HG03196 (cell line): ENCODE data around the gene RNF225.
"Not testable (repeated sequence)": the region's sequence is repeated elsewhere in the genome, so short reads cannot be mapped to it uniquely, and the experiment has no call there.

Experiments used
- ATAC-seq: cut with Tn5 transposase; IDR thresholded peaks from one replicate; pipeline ENCODE4 v1.9.1; 2021; ENCODE audit not compliant: unreplicated experiment

The RNF225 gene

GRCh38 chr19:58395220-58395978 is at the start of gene RNF225:
TSS of gene RNF225 (plus strand) at chr19:58395656. CDS start at chr19:58396090, 434 bp downstream.
- ATAC-seq: no peak

GRCh38 chr19:58346961-58347929 is 48.2 kb upstream of the RNF225 start:
- peak; percentile 68 for ATAC-seq

GRCh38 chr19:58348080-58348479 is 47.4 kb upstream of the RNF225 start:
- ATAC-seq: not testable (repeated sequence)

DNA sequence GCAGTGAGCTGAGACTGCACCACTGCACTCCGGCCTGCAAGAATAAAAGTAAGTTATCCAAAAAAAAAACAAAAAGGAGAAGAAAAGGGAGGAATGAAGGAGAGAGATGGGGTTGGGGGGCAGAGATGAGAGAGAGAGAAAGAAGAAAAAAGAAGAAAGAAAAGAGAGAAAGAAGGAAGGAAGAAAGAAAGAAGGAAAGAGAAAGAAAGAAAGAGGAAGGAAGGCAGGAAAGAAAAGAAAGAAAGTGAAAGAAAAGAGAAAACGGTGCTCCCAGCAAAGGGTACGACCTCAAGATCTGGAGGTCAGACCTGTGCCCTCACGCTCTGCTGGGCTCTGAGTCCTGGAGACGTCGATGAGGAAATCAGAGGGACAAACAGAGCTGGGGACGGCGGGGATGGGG is 45.9 kb upstream of the RNF225 start:
- ATAC-seq: no peak

- ATAC-seq: no peak
Measured at GRCh38 chr19:58350001-58350861, 45.2 kb upstream of the RNF225 start.

- no peak for ATAC-seq
Measured at GRCh38 chr19:58350871-58351557, 44.4 kb upstream of the RNF225 start.

GRCh38 chr19:58351558-58351878 is 43.9 kb upstream of the RNF225 start:
- ATAC-seq: no peak

DNA sequence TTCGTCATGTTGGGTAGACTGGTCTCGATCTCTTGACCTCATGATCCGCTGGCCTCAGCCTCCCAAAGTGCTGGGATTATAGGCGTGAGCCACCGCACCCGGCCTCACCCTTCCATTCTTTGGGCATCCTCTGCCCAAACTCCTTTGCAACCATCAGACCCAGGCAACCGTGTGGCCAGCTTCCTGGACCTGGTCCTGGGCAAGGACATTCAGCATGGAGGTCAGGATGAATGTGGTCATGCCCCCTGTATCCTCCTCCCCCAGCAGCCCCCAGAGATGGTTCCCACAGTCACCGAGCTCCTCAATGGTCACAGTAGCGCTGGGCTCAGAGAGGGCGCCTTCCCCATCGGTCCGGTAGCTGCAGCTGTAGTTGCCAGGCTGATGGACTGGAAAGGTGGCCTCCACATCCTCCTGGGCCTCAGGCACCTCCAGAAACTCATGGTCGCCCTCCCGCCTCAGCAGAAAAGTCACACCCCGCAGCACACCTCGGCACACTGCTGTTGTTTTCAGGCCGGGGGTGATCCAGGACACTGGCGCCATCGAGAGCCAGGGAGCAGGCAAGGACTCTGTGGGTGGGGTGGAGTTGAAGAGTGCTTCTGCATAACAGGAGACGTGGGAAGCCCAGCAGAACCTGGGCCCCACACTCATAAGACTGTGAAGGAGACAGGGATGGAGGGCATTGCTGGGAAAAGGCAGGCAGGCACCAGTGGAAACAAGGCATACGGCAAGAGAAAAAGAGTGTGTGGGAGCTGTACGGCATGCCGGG is 43.3 kb upstream of the RNF225 start:
- ATAC-seq: no peak

GRCh38 chr19:58352760-58353671 is 42.4 kb upstream of the RNF225 start, which contains the start of gene A1BG:
TSS of gene A1BG (minus strand) at chr19:58353492. CDS start at chr19:58353437, 55 bp downstream.
- no peak for ATAC-seq

GRCh38 chr19:58353717-58354477 is 41.6 kb upstream of the RNF225 start:
- no peak for ATAC-seq

DNA sequence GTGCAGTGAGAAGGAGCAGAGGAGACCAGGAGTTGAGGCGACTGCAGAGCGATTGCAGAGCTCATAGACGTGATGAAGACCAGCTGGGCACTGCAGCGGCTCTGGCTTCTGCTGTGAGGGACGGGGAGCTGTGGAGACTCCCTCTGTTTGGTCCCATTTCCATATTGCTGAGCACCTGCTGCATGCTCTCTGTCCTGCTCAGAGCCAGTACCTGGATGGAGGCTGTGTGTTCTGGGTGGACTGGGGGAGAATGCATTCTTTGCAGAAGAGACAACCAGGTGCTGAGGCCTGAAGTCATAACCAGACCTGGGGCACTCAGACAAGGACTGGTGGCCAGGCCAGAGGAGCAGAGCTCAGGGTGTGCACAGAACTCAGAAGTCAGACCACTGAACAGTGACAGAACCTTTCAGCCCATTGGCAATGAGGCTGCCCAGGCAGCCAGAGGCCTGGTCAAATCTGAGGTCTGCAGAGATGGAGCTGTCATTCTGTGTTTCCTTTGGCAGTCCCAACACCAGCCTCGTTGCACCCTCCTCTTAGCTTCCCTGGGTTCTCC is 40.9 kb upstream of the RNF225 start:
- no peak for ATAC-seq

DNA sequence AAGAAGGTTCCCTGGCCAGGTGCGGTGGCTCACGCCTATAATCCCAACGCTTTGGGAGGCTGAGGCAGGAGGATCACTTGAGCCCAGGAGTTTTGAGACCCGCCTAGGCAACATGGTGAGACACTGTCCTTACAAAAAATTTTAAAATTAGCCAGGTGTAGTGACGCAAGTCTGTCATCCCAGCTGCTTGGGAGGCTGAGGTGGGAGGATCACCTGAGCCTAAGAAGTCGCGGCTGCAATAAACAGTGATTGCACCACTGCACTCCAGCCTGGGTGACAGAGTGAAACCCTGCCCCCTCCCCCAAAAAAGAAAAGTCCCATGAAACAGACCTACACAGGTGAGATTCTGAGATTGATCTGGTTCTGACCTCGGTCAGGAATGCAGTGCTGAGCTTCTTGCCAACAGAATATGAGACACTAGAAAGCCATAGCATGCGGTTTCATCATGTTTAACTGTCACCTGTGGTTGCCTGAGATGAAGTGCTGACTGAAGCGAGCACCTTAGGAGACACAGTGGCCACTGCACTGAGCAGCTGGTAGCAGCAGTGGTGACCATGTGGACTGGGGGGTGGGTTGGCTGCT is 40.1 kb upstream of the RNF225 start:
- ATAC-seq: no peak

DNA sequence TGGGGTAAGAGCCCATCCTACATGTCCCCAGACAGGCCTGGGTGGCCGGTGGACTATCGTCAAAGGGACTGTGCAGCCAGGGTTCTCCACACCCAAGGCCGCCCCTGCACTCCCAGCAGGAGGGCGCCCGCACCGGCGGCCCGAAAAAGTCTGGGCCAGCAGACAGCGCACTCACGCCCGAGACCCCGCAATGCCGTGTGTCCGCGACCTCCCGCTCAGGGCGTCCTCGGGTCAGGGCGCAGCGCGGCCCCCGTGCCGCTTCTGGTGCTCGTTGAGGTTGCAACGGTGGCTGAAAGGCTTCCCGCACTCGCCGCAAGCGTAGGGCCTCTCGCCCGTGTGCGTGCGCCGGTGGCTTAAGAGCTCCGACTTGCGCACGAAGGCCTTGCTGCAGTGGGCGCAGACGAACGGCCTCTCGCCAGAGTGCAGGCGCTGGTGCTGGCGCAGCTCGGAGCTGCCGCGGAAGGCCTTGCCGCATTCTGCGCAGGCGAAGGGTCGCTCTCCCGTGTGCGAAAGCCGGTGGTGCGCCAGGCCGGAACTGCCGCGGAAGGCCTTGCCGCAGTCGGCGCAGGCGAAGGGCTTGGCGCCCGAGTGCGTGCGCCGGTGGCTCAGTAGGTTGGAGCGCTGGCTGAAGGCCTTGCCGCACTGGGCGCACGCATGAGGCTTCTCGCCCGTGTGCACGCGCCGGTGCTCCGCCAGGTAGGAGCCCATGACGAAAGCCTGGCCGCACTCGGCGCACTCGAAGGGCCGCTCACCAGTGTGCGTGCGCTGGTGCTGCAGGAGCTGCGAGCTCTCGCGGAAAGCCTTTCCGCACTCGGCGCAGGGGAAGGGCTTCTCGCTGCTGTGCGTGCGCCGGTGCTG is 39.3 kb upstream of the RNF225 start:
- ATAC-seq: no peak

DNA sequence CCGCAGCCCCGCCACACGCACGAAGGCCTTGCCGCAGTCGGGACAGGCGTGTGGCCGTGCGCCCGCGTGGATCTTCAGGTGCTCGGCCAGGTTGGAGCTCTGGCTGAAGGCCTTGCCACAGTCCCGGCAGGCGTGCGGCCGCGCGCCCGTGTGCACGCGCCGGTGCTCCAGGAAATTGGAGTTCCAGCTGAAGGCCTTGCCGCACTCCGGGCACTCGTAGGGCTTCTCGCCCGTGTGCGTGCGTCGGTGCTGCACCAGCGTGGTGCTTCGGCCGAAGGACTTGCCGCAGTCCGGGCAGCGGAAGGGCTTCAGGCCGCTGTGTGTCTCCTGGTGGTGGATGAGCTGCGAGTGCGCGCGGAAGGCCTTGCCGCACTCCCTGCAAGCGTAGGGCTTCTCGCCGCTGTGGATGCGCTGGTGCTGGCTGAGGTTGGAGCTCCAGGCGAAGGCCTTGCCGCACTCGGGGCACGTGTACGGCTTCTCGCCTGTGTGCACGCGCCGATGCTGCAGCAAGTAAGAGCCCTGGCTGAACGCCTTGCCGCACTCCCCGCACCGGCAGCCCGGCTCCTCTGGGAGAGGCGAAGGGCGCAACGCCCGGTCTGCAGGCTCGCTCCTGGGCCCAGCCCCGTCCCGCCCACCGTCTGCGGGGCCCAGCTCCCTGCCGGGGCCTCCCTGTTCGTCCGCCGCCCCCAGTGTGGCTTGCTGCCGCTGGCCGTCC is 38.5 kb upstream of the RNF225 start:
- ATAC-seq: no peak

- ATAC-seq: no peak
Measured at GRCh38 chr19:58357481-58358145, 37.8 kb upstream of the RNF225 start.
